ENCODE data around the gene CT55.
"Not testable (repeated sequence)": the region's sequence is repeated elsewhere in the genome, so short reads cannot be mapped to it uniquely, and the experiment has no call there.

Gene CT55

GRCh38 chrX:135170877-135171519 is at the start of gene CT55:
Gene CT55 (minus strand): TSS chrX:135171398. CDS start chrX:135171171, 227 bp downstream.
- no peak for DNase-seq

GRCh38 chrX:135213200-135213844 is 42.1 kb upstream of the CT55 start:
- DNase-seq, result no peak

GRCh38 chrX:135206427-135206826 is 35.2 kb upstream of the CT55 start:
- not testable (repeated sequence) for DNase-seq

GRCh38 chrX:135200297-135200696 is 29.1 kb upstream of the CT55 start:
- DNase-seq, result no peak

- no peak for DNase-seq
Observed at GRCh38 chrX:135194684-135195083, 23.5 kb upstream of the CT55 start.

GRCh38 chrX:135193740-135194139 is 22.5 kb upstream of the CT55 start:
- no peak for DNase-seq

- DNase-seq, result no peak
Observed at GRCh38 chrX:135191838-135192237, 20.6 kb upstream of the CT55 start.

GRCh38 chrX:135185795-135186443 is 14.7 kb upstream of the CT55 start:
- DNase-seq, result peak; percentile 14

- no peak for DNase-seq
Observed at GRCh38 chrX:135178636-135179035, 7.4 kb upstream of the CT55 start.

GRCh38 chrX:135170468-135170867 is 730 bp downstream of the CT55 start:
- DNase-seq, result no peak

- not testable (repeated sequence) for DNase-seq
Observed at GRCh38 chrX:135169534-135169933, 1.7 kb downstream of the CT55 start.

GRCh38 chrX:135168486-135168885 is 2.7 kb downstream of the CT55 start:
- no peak for DNase-seq

- DNase-seq, result not testable (repeated sequence)
Observed at GRCh38 chrX:135154688-135155087, 16.5 kb downstream of the CT55 start.

GRCh38 chrX:135126145-135126544 is 45.1 kb downstream of the CT55 start:
- DNase-seq, result not testable (repeated sequence)

- DNase-seq, result not testable (repeated sequence)
Observed at GRCh38 chrX:135120056-135120576, 51.1 kb downstream of the CT55 start, which contains the start of gene ETDB. Gene ETDB (minus strand): TSS chrX:135120526. CDS start chrX:135119261, 1,265 bp downstream.

- not testable (repeated sequence) for DNase-seq
Observed at GRCh38 chrX:135116064-135116463, 55.1 kb downstream of the CT55 start.

- DNase-seq, result no peak
Observed at GRCh38 chrX:135114392-135114791, 56.8 kb downstream of the CT55 start.

- no peak for DNase-seq
Observed at GRCh38 chrX:135112743-135113142, 58.5 kb downstream of the CT55 start.

GRCh38 chrX:135112096-135112729 is 59.0 kb downstream of the CT55 start:
- DNase-seq, result peak; percentile 13

- DNase-seq, result no peak
Observed at GRCh38 chrX:135109554-135109953, 61.6 kb downstream of the CT55 start.

Measured in fibroblast of skin of right quadriceps (primary cell).